Measurements from ENCODE around the gene HOOK1.
"Not testable (repeated sequence)": the region's sequence is repeated elsewhere in the genome, so short reads cannot be mapped to it uniquely, and the experiment has no call there.

The HOOK1 gene

GRCh38 chr1:59819566-59820438, 5.1 kb downstream of the HOOK1 start:
- no peak for TF ChIP-seq CTCF (conservative IDR thresholded peaks at IDR 0.05; ENCODE audit: control insufficient read depth, insufficient read depth, low read depth, low read length)
- H3K4me3 ChIP-seq (ENCODE audit: control insufficient read depth, low read depth, low read length): no peak overlapping the region
- DNase-seq (ENCODE audit: low read depth): no peak

GRCh38 chr1:59827055-59827643, 12.4 kb downstream of the HOOK1 start:
- H3K4me3 ChIP-seq (ENCODE audit: control insufficient read depth, low read depth, low read length): no peak overlapping the region
- no peak for DNase-seq (ENCODE audit: low read depth)
- TF ChIP-seq CTCF (conservative IDR thresholded peaks at IDR 0.05; ENCODE audit: control insufficient read depth, insufficient read depth, low read depth, low read length): no peak

GRCh38 chr1:59828160-59828559, 13.4 kb downstream of the HOOK1 start:
- DNase-seq (ENCODE audit: low read depth): no peak
- H3K4me3 ChIP-seq (ENCODE audit: control insufficient read depth, low read depth, low read length): no peak overlapping the region
- no peak for TF ChIP-seq CTCF (conservative IDR thresholded peaks at IDR 0.05; ENCODE audit: control insufficient read depth, insufficient read depth, low read depth, low read length)

- TF ChIP-seq CTCF (conservative IDR thresholded peaks at IDR 0.05; ENCODE audit: control insufficient read depth, insufficient read depth, low read depth, low read length): no peak
- no peak overlapping the region for H3K4me3 ChIP-seq (ENCODE audit: control insufficient read depth, low read depth, low read length)
- no peak for DNase-seq (ENCODE audit: low read depth)
Observed at GRCh38 chr1:59831529-59831928, 16.8 kb downstream of the HOOK1 start.

- no peak for TF ChIP-seq CTCF (conservative IDR thresholded peaks at IDR 0.05; ENCODE audit: control insufficient read depth, insufficient read depth, low read depth, low read length)
- peak; percentile 32 for DNase-seq (ENCODE audit: low read depth)
- H3K4me3 ChIP-seq (ENCODE audit: control insufficient read depth, low read depth, low read length): no peak overlapping the region
Observed at GRCh38 chr1:59833022-59833421, 18.3 kb downstream of the HOOK1 start.

GRCh38 chr1:59833991-59834390, 19.2 kb downstream of the HOOK1 start:
- DNase-seq (ENCODE audit: low read depth): no peak
- no peak overlapping the region for H3K4me3 ChIP-seq (ENCODE audit: control insufficient read depth, low read depth, low read length)
- no peak for TF ChIP-seq CTCF (conservative IDR thresholded peaks at IDR 0.05; ENCODE audit: control insufficient read depth, insufficient read depth, low read depth, low read length)

GRCh38 chr1:59837857-59838256, 23.1 kb downstream of the HOOK1 start:
- not testable (repeated sequence) for DNase-seq (ENCODE audit: low read depth); H3K4me3 ChIP-seq (ENCODE audit: control insufficient read depth, low read depth, low read length)
